ENCODE results near the gene EFHC1.

- TF ChIP-seq REST (IDR thresholded peaks at IDR 0.05; ENCODE audit: insufficient read depth in 1 of 2, low read depth in 2 of 2, low read length in 2 of 2) (no peak), POLR2AphosphoS5 (IDR thresholded peaks at IDR 0.05; ENCODE audit: low read depth, low read length) (no peak), TAF1 (IDR thresholded peaks at IDR 0.05; ENCODE audit: borderline replicate concordance, insufficient read depth, low read length) (no peak), SIN3A (IDR thresholded peaks at IDR 0.05; ENCODE audit: borderline replicate concordance, insufficient read depth, low read length) (no peak)
These were observed 153.2 kb downstream of the EFHC1 start for GRCh38 chr6:52573295-52573694.
